HG03196 (cell line): ENCODE measurements around the gene NANOGP8.
"Not testable (repeated sequence)": the region's sequence is repeated elsewhere in the genome, so short reads cannot be mapped to it uniquely, and the experiment has no call there.

Experiments used
- ATAC-seq: cut with Tn5 transposase; IDR thresholded peaks from one replicate; pipeline ENCODE4 v1.9.1; 2021; ENCODE audit not compliant: unreplicated experiment

NANOGP8 gene

GRCh38 chr15:35095941-35096340, 10.8 kb upstream of the NANOGP8 start:
- ATAC-seq: no peak

GRCh38 chr15:35092846-35093245, 7.8 kb upstream of the NANOGP8 start:
- ATAC-seq: no peak

- ATAC-seq: no peak
Observed at GRCh38 chr15:35092311-35092710, 7.2 kb upstream of the NANOGP8 start.

GRCh38 chr15:35090104-35090807, 5.2 kb upstream of the NANOGP8 start:
- ATAC-seq: no peak

GRCh38 chr15:35089551-35089950, 4.5 kb upstream of the NANOGP8 start:
- no peak for ATAC-seq

DNA sequence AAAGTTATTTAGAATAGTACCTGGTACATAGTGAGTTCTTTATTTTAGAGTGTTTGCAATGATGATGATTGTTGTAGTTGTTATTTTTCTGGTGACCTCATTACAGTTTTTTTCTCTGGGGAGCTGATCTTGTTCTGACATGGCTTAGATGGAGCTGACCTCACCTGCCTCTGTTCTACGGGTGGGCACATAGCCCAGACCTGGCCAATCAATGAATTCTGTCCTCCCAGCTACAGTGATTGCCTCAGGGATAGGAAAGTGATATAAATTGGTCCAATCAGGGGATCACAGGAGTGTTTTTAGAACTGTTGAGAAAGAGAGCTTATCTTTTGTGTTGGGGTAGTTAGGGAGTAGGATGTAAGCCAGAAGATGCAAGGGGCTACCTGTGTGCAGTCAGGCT, 3.2 kb upstream of the NANOGP8 start:
- no peak for ATAC-seq

DNA sequence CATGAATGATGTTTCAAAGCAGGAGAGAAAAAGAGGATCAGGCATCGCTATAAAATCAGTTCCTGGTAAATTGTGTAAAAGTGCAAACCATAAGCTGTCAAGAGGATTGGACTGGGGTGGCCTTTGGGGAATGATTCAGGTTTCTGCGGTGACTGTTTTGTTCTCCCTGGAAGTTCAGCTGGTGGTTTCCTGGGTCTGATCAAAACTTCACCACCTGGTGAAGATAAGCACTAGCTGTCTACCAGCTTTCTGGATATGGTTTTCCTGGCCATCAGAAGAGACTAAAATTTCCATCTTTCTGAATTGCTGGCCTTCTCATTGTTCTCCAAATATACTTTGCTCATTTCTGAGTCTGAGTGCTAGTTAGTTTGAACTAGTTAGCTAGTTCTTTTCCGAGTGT, 2.7 kb upstream of the NANOGP8 start:
- ATAC-seq: no peak

GRCh38 chr15:35082371-35083348, 2.4 kb downstream of the NANOGP8 start:
- ATAC-seq: not testable (repeated sequence)

DNA sequence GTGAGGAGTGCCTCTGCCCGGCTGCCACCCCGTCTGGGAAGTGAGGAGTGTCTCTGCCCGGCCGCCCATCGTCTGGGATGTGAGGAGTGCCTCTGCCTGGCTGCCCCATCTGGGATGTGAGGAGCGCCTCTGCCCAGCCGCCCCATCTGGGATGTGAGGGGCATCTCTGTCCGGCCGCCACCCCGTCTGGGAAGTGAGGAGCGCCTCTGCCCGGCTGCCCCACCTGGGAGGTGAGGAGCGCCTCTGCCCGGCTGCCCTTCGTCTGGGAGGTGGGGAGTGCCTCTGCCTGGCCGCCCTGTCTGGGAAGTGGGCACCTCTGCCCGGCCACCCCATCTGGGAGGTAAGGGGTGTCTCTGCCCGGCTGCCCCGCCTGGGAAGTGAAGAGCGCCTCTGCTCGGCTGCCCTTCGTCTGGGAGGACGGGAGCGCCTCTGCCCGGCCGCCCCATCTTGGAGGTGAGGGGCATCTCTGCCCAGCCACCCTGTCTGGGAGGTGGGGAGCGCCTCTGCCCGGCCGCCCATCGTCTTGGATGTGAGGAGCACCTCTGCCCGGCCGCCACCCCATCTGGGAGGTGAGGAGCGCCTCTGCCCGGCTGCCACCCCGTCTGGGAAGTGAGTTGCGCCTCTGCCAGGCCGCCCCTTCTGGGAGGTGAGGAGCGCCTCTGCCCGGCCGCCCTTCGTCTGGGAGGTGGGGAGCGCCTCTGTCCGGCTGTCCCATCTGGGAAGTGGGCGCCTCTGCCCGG, 3.3 kb downstream of the NANOGP8 start:
- not testable (repeated sequence) for ATAC-seq

DNA sequence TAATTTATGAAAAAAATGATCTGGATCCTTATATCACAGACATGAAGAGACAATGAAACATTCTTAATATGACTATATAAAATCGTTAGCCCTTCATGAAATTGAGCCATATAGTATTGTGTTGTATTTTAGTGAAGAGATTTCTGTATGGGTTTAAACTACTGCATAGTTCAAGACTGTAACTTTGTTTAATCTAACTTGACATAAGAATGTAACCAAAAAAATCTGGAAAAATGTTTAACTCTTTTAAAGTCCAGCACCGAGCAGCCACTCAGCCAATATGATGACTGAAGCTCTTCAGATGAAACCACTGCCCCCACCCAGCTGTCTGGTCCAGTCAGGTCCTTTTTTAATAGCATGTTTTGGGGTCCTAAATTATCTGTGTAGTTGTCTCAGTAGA, 4.9 kb downstream of the NANOGP8 start:
- ATAC-seq: no peak

- no peak for ATAC-seq
Observed at GRCh38 chr15:35078221-35078915, 6.7 kb downstream of the NANOGP8 start.

DNA sequence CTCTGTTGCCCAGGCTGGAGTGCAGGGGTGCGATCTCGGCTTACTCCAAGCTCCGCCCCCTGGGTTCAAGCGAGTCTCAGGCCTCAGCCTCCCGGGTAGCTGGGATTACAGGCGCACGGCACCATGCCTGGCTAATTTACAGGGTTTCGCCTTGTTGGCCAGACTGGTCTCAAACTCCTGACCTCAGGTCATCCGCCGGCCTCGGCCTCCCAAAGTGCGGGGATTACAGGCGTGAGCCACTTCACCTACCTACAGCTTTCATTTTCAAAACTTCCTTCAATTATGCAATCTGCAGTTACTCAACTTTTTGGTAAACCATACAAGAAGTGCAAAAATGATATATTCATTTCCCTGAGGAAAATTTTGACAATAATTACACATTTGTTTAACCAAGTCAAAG, 14.0 kb downstream of the NANOGP8 start:
- no peak for ATAC-seq

DNA sequence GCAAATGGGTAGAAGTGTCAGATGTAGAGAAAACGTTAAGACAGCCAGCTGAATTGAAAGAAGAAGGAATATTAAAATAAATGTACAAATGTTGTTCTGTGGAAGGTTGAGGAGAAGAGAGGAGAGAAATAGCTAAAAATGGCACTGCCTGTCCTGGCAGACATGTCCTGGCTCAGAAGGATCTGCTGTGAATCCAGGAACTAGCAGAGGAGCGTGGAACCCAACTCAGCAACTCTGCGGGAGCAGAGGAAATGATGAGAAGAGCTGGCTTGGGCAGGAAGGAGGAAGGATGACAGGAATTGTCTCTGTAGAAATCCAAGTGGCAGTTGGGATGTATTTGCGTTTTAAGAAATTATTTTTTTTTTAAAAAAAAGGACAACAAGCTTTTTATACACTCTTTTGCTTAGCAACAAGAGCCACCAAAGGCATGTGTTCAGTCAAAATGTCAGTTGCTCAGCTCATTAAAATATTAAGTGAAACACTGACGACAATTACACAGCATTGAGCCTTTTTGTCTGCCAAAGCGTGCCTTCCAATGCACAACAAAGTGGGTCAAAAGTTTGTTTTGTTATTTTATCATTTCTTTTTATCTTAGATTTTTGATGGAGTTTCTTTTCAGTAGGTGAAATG, 16.1 kb downstream of the NANOGP8 start:
- ATAC-seq: no peak

GRCh38 chr15:35067496-35068347, 17.4 kb downstream of the NANOGP8 start:
- no peak for ATAC-seq

GRCh38 chr15:35066094-35066493, 19.0 kb downstream of the NANOGP8 start:
- no peak for ATAC-seq

DNA sequence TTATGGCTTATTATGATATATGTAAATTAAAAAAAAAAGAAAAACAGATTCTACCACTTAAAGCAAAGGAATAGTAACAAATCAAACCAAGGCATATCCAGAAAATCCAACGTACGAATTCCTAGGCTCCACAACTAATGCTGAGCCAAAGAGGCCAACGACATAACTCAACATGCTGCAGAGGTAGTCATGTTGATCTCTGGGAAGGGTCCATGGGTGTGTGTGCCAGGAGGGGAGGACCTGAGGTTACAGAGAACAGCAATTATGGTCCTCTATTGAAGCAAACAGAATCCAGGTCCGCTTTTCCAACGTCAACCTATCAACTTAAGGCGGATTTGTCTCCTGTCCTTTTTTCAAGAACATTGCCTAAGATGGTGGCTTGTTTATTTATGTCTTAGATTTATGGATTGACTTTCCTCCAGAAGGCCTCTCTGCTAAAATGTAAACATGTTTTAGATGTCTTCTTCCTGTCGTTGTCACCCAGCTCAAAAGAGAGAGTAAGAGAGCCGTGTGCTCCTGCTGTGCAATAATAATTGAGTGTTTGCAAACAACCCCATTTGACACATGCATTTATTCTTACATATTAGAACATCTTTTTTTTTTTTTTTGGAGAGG, 20.4 kb downstream of the NANOGP8 start:
- no peak for ATAC-seq

- ATAC-seq: no peak
Observed at GRCh38 chr15:35062738-35063099, 22.4 kb downstream of the NANOGP8 start.

DNA sequence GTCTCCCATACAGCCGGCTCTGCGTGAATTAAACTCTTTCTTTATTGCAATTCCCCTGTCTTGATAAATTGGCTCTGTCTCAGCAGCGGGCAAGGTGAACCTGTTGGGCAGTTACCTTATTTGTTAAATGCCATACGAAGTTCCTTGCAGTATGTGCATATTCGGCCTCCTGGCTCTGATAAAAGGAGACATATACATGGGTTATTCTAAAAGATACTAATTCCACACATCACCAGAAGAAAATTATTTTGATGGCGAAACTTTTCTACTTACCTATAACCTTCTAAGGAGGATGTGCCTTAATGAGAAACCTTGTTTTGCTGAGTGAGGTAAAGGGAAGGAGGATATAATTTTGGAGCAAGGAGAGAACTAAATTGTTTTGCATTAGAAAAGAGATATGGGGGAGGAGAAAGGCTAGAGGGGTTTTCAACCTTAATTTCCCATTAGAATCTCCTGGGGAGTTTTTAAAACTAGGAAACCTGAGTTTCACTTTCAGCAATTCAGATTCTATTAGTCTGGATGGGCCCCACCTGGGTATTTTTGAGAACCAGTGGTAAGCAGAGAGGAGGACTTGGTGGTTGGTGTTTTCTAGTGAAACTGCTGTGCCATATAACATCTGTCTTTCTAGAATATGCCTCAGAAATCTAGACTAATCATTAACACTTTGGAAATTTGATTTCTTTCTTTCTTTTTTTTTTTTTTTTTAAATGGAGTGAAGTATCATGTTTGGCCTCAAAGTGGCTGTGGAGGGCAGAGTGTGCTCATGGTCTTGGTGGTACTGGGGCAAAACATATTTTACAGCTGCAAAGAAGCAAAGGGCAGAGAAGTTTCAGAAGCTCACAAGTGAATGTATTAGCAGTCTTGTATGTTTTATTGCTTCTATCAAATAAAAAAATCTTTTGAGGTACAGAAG, 23.0 kb downstream of the NANOGP8 start:
- ATAC-seq: peak; percentile 65
